HEK293T (cell line): ENCODE results near the gene STON1.

Experiments used
- FOXA1 ChIP-seq: fragments of 450-650 bp; IDR thresholded peaks from 2 replicates; pipeline ENCODE4 v1.6.1; 2016; ENCODE audit warnings: mild to moderate bottlenecking
- FOXK2 ChIP-seq: fragments of 450-650 bp; IDR thresholded peaks from 2 replicates; pipeline ENCODE4 v1.6.1; 2016; ENCODE audit warnings: mild to moderate bottlenecking
- FOXM1 ChIP-seq: fragments of 450-650 bp; IDR thresholded peaks from 2 replicates; pipeline ENCODE4 v1.6.1; 2017; ENCODE audit warnings: mild to moderate bottlenecking, borderline replicate concordance
- L3MBTL2 ChIP-seq: fragments of 450-650 bp; conservative IDR thresholded peaks from 2 replicates; pipeline ENCODE4 v1.6.1; 2016; ENCODE audit warnings: mild to moderate bottlenecking
- ZNF384 ChIP-seq: fragments of 450-650 bp; IDR thresholded peaks from 2 replicates; pipeline ENCODE4 v1.6.1; 2016

DNA sequence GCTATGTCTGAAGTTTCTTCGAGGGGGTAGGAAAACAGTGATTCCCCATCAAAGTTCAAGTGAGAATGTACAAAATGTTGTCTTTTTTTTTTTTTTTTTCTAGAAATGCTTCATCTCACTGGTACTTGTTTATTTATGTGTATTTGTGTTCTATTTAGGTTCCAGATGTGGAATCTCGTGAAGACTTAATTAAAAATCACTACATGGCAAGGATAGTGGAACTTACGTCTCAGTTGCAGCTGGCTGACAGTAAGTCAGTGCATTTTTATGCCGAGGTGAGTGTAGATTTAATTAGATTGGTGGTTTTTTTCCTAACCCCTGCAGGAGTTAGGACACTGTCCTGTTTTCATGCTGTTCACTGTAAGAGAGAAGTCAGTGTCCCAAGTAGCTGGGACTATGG is 22.8 kb upstream of the STON1 start:
- TF ChIP-seq ZNF384: no peak
- no peak for TF ChIP-seq FOXM1
- no peak for TF ChIP-seq FOXA1
- no peak for TF ChIP-seq L3MBTL2
- TF ChIP-seq FOXK2: no peak
